T-helper 1 cell treated with Interleukin-12 subunit alpha and Interleukin-12 subunit beta and Interleukin-4 antibody, amounts not matched to agents 30 μg/mL and 1 μg/mL, for 36 hours (primary cell): ENCODE data around the gene SNCAIP.
"Not testable (repeated sequence)": the region's sequence is repeated elsewhere in the genome, so short reads cannot be mapped to it uniquely, and the experiment has no call there.

Experiments
- H3K27ac Mint-ChIP-seq: one replicate; pipeline ENCODE4 v1.8.0; 2021; ENCODE audit warnings: mild to moderate bottlenecking, mixed read lengths
- H3K27me3 Mint-ChIP-seq: one replicate; pipeline ENCODE4 v1.8.0; 2021; ENCODE audit warnings: low read depth, mixed read lengths
- H3K36me3 Mint-ChIP-seq: one replicate; pipeline ENCODE4 v1.8.0; 2021; ENCODE audit warnings: low read depth, mixed read lengths
- H3K4me1 Mint-ChIP-seq: one replicate; pipeline ENCODE4 v1.8.0; 2021; ENCODE audit warnings: low read depth, mixed read lengths
- H3K4me3 Mint-ChIP-seq: one replicate; pipeline ENCODE4 v1.8.0; 2021; ENCODE audit warnings: mild to moderate bottlenecking, moderate library complexity, mixed read lengths
- H3K9me3 Mint-ChIP-seq: one replicate; pipeline ENCODE4 v1.8.0; 2021; ENCODE audit warnings: mixed read lengths

The SNCAIP gene

DNA sequence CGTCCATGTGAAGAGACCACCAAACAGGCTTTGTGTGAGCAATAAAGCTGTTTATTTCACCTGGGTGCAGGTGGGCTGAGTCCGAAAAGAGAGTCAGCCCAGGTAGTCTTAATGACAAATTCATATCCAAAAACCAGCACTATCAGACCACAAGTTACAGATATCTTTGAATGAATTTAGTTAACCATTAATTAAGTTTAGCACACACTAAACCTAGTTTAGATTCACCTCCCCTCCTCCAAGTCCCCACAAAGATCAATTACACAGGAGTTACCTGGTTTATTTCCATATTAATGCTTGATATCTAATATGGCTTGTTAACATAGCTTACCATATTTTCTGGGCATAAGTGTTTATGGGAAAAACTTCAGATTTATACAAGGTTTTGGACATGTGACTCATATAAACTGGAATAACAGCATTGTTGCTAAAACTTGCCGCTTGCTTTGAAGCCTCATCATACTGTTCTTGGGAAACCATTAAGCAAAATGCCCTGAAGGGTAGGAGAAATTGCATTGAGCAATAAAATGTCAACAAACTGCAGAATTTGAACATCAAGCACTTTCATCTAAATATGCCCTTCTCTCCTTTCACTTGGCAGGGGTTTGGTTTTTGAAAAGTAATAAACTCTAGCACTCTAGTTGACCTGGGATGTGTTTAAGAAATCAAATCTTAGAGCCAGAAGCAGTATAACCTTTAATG, 166.9 kb downstream of the SNCAIP start:
- Mint-ChIP-seq H3K9me3 (no peaks in the 10 kb centered on the region), H3K27ac (no peak overlapping the region), H3K27me3 (no peaks in the 10 kb centered on the region), H3K4me1 (no peaks in the 10 kb centered on the region), H3K36me3 (no peaks in the 10 kb centered on the region), H3K4me3 (no peak overlapping the region)

DNA sequence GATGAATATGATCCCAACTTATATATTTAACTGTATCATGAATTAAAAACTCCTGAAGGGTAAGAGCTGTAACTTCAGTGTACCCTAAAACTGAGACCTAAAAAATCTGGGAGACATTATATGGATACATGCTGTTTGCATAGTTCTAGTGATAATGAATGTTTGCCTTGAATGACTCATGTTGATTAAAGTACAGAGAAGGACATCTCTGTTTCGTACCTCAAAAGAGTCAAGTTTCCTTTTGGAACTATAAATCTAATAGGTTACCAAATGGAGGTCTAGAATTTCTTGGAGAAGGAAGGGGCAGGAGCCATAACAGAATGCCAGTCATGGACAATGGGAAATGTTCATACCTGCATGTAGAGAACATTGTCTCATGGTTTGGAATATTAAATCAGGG, 168.1 kb downstream of the SNCAIP start:
- H3K27ac Mint-ChIP-seq: no peak overlapping the region
- H3K4me1 Mint-ChIP-seq: no peaks in the 10 kb centered on the region
- no peaks in the 10 kb centered on the region for H3K36me3 Mint-ChIP-seq
- no peak overlapping the region for H3K4me3 Mint-ChIP-seq
- no peaks in the 10 kb centered on the region for H3K27me3 Mint-ChIP-seq
- no peaks in the 10 kb centered on the region for H3K9me3 Mint-ChIP-seq

DNA sequence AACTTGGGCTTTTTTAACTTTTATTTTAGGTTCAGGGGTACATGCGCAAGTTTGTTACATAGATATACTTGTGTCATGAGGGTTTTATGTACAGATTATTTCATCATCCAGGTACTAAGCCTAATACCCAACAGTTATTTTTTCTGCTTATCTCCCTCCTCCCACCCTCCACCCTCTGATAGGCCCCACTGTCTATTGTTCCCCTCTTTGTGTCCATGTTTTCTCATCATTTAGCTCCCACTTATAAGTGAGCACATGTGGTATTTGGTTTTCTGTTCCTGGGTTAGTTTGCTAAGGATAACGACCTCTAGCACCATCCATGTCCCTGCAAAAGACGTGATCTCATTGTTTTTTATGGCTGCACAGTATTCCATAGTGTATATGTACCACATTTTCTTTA, 172.1 kb downstream of the SNCAIP start:
- Mint-ChIP-seq H3K4me3 (no peak overlapping the region), H3K27me3 (no peaks in the 10 kb centered on the region), H3K27ac (no peak overlapping the region), H3K36me3 (no peaks in the 10 kb centered on the region), H3K4me1 (no peaks in the 10 kb centered on the region), H3K9me3 (no peaks in the 10 kb centered on the region)

- Mint-ChIP-seq H3K9me3 (no peaks in the 10 kb centered on the region), H3K36me3 (no peaks in the 10 kb centered on the region), H3K27ac (no peak overlapping the region), H3K4me1 (no peaks in the 10 kb centered on the region), H3K27me3 (no peaks in the 10 kb centered on the region), H3K4me3 (no peak overlapping the region)
These were observed 173.2 kb downstream of the SNCAIP start for GRCh38 chr5:122485226-122485625.

DNA sequence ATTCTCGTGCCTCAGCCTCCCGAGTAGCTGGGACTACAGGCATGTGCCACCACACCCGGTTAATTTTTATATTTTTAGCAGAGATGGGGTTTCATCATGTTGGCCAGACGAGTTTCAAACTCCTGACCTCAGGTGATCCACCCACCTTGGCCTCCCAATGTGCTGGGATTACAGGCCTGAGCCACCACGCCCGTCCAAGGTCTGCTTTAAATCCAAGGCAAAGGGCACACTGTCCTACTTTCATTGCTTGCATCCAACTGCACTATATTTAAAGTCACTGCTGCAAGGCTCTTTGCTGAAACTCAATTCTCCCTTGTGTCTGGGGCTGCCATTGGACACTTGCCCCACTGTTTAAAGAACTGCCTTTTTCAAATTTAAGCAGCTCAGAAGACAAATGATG, 174.6 kb downstream of the SNCAIP start:
- H3K27me3 Mint-ChIP-seq, H3K27ac Mint-ChIP-seq, H3K4me1 Mint-ChIP-seq, H3K36me3 Mint-ChIP-seq, H3K9me3 Mint-ChIP-seq, H3K4me3 Mint-ChIP-seq: not testable (repeated sequence)

DNA sequence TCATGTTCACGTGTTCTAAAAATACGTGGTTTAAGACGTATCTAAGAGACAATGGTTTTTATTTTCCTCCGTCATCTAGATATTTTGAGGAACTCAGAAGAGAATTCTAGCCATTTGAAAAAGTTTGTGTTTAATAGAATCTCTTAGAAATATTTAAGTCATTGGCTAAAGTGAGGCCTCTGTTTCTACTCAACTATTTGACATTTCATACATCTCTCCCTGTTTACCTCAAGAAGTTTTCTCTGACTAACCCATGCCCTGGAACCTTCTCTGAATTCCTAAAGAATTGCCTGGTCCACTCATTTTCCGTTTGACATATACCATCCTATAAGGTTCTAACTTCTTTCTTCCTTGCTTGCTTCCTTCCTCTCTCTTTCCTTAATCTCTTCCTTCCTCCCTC, 178.7 kb downstream of the SNCAIP start:
- no peaks in the 10 kb centered on the region for H3K27me3 Mint-ChIP-seq
- H3K9me3 Mint-ChIP-seq: no peaks in the 10 kb centered on the region
- no peaks in the 10 kb centered on the region for H3K4me1 Mint-ChIP-seq
- H3K36me3 Mint-ChIP-seq: no peaks in the 10 kb centered on the region
- no peak overlapping the region for H3K4me3 Mint-ChIP-seq
- H3K27ac Mint-ChIP-seq: no peak overlapping the region

- no peaks in the 10 kb centered on the region for H3K4me1 Mint-ChIP-seq
- H3K9me3 Mint-ChIP-seq: no peaks in the 10 kb centered on the region
- H3K27ac Mint-ChIP-seq: no peak overlapping the region
- no peaks in the 10 kb centered on the region for H3K36me3 Mint-ChIP-seq
- H3K4me3 Mint-ChIP-seq: no peak overlapping the region
- no peaks in the 10 kb centered on the region for H3K27me3 Mint-ChIP-seq
These were observed 180.6 kb downstream of the SNCAIP start for GRCh38 chr5:122492675-122493074.

DNA sequence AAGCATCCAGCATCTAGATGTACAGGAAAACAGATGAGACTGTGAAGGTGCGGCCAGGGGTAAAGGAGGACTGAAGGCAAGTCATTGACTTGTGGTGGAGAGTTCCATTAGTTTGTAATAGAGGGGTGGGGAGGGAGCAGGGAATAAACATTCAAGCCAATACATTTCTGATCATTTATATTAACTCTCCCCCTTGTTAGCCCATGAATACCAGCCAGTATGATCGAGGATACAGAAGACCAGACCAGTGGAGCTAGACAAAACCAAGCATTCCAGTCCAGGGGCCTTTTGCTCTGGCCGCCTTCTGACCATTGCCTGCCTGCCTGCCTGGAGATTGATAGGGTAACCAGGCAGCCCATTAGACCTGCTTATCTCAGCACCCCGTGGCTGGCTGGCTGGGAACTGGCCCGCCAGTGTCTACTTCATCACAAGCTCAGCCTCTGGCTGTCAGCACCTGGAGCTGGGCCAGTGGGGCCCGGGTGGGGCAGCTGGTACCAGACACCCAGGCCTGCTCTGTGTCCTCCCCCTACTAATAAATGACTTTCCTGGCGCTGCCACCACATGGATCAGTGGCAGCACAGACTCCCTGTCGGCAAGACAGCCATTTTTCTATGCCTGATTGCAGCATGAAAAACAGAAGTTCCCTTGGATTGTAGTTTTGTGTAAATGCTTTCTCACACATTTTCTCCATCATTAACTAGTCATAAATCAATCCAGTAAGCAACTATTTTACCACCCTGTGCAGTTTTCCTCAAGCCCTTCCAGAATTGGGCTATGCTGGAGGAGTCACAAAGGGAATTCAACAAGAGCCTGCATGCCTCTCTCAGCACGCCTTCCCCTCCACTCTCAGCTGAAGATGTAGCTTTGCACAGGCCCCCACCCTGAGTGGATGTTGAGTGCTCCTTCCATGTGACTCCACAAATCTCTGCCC, 181.3 kb downstream of the SNCAIP start:
- Mint-ChIP-seq H3K9me3 (no peaks in the 10 kb centered on the region), H3K4me3 (no peak overlapping the region), H3K27me3 (no peaks in the 10 kb centered on the region), H3K36me3 (no peaks in the 10 kb centered on the region), H3K4me1 (no peaks in the 10 kb centered on the region), H3K27ac (no peak overlapping the region)

- Mint-ChIP-seq H3K27me3 (no peaks in the 10 kb centered on the region), H3K36me3 (no peaks in the 10 kb centered on the region), H3K9me3 (no peaks in the 10 kb centered on the region), H3K4me3 (no peak overlapping the region), H3K27ac (no peak overlapping the region), H3K4me1 (no peaks in the 10 kb centered on the region)
These were observed 182.1 kb downstream of the SNCAIP start for GRCh38 chr5:122494109-122494508.

DNA sequence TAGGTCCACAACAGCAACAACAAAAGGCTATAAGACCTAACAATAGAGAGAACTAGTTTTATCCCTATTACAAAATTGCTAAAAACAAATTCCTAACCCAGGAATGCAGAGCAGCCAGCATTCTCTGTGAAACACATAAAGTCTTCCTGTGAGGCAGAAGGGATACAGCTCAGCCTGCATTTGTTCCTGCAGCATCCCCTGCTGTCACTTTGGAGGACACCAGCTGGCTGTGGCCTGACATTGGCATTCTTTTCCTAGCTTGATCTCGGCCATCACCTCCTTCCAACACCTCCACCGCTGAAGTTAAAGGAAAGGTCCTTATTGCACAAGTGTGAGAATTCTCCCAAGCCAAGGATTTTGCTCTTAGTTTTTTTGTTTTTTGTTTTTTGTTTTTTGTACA, 186.1 kb downstream of the SNCAIP start:
- Mint-ChIP-seq H3K4me1 (no peaks in the 10 kb centered on the region), H3K9me3 (no peaks in the 10 kb centered on the region), H3K27me3 (no peaks in the 10 kb centered on the region), H3K36me3 (no peaks in the 10 kb centered on the region), H3K4me3 (no peak overlapping the region), H3K27ac (no peak overlapping the region)

- Mint-ChIP-seq H3K9me3 (no peaks in the 10 kb centered on the region), H3K27me3 (no peaks in the 10 kb centered on the region), H3K4me1 (no peaks in the 10 kb centered on the region), H3K36me3 (no peaks in the 10 kb centered on the region), H3K4me3 (no peak overlapping the region), H3K27ac (no peak overlapping the region)
These were observed 187.5 kb downstream of the SNCAIP start for GRCh38 chr5:122499585-122499984.

GRCh38 chr5:122500245-122501088, 188.4 kb downstream of the SNCAIP start:
- no peaks in the 10 kb centered on the region for H3K36me3 Mint-ChIP-seq
- no peak overlapping the region for H3K27ac Mint-ChIP-seq
- no peaks in the 10 kb centered on the region for H3K9me3 Mint-ChIP-seq
- H3K4me3 Mint-ChIP-seq: no peak overlapping the region
- no peaks in the 10 kb centered on the region for H3K4me1 Mint-ChIP-seq
- H3K27me3 Mint-ChIP-seq: no peaks in the 10 kb centered on the region

GRCh38 chr5:122501089-122501435, 189.0 kb downstream of the SNCAIP start:
- Mint-ChIP-seq H3K4me3 (no peak overlapping the region), H3K9me3 (no peaks in the 10 kb centered on the region), H3K27ac (no peak overlapping the region), H3K4me1 (no peaks in the 10 kb centered on the region), H3K36me3 (no peaks in the 10 kb centered on the region), H3K27me3 (no peaks in the 10 kb centered on the region)

- Mint-ChIP-seq H3K27ac (no peak overlapping the region), H3K4me3 (no peak overlapping the region), H3K9me3 (no peaks in the 10 kb centered on the region), H3K4me1 (no peaks in the 10 kb centered on the region), H3K27me3 (no peaks in the 10 kb centered on the region), H3K36me3 (no peaks in the 10 kb centered on the region)
These were observed 195.0 kb downstream of the SNCAIP start for GRCh38 chr5:122507045-122507444.
